HepG2 (cell line): ENCODE measurements around the gene SRP14. TPM values are rescaled to one million over a fixed set of nuclear protein-coding genes. Genes with fewer than 3 reads are reported as not detected.

ENCODE experiments used
- HDAC2 ChIP-seq: sonication (generic); formaldehyde crosslinking; IDR thresholded peaks from 2 replicates; pipeline ENCODE4 v1.4.0; 2020; ENCODE audit warnings: missing genetic modification reagents
- NCOR1 ChIP-seq: fragments of 200-600 bp; sonication (generic); IDR thresholded peaks from 2 replicates; pipeline ENCODE4 v1.7.0; 2017; ENCODE audit warnings: antibody characterized with exemption, low read length, borderline replicate concordance
- REXO4 ChIP-seq: sonication (generic); formaldehyde crosslinking; IDR thresholded peaks from 2 replicates; pipeline ENCODE4 v1.8.0; 2022; ENCODE audit warnings: missing genetic modification reagents, mild to moderate bottlenecking, borderline replicate concordance
- RNF2 ChIP-seq: fragments of 450-650 bp; conservative IDR thresholded peaks from 2 replicates; pipeline ENCODE4 v1.6.1; 2016; ENCODE audit warnings: low read depth
- SP2 ChIP-seq: sonication (generic); formaldehyde crosslinking; IDR thresholded peaks from 2 replicates; pipeline ENCODE4 v1.5.1; 2020; ENCODE audit warnings: mild to moderate bottlenecking, missing genetic modification reagents
- SRSF9 ChIP-seq: fragments of 200-400 bp; formaldehyde crosslinking; IDR thresholded peaks from 2 replicates; pipeline ENCODE4 v1.6.1; 2018; ENCODE audit warnings: borderline replicate concordance, mild to moderate bottlenecking, low read depth, low read length; ENCODE audit not compliant: insufficient read depth, poor library complexity, severe bottlenecking
- TAF15 ChIP-seq: fragments of 200-400 bp; formaldehyde crosslinking; IDR thresholded peaks from one replicate; pipeline ENCODE4 v1.6.1; 2018; ENCODE audit warnings: mild to moderate bottlenecking, low read depth, low read length; ENCODE audit not compliant: poor library complexity, severe bottlenecking
- YEATS4 ChIP-seq: sonication (generic); formaldehyde crosslinking; IDR thresholded peaks from 2 replicates; pipeline ENCODE4 v1.4.0; 2020; ENCODE audit warnings: missing genetic modification reagents, borderline replicate concordance
- ZNF230 ChIP-seq: sonication (generic); formaldehyde crosslinking; IDR thresholded peaks from 2 replicates; pipeline ENCODE4 v1.4.0; 2020; ENCODE audit warnings: mild to moderate bottlenecking, missing genetic modification reagents
- ZNF552 ChIP-seq: sonication (generic); formaldehyde crosslinking; IDR thresholded peaks from 2 replicates; pipeline ENCODE4 v1.9.0; 2022; ENCODE audit warnings: missing genetic modification reagents, mild to moderate bottlenecking, borderline replicate concordance
- ZNF768 ChIP-seq: sonication (generic); formaldehyde crosslinking; IDR thresholded peaks from 2 replicates; pipeline ENCODE4 v1.4.0; 2020; ENCODE audit warnings: missing genetic modification reagents
- polyA plus RNA-seq, 8 experiments: library from polyadenylated mRNA; depleted of rRNA in 3 of 8; stranded (reverse) in 7 of 8; unstranded in 1 of 8; fragments of >200 nt; fragmentation: Illumina TruSeq in 4 of 8; extraction: Trizol in 4 of 8; gene quantifications; 2 replicates each; pipeline versions ENCODE4 v1.2.1 to v1.2.3, GENCODE V29; 2011 to 2016; ENCODE audit warnings: low read depth in 4 of 8, missing spikeins in 1 of 8, mixed read lengths in 1 of 8; ENCODE audit not compliant: insufficient read depth in 1 of 8
- total RNA-seq, 5 experiments: library from RNA; depleted of rRNA; stranded (reverse); fragments of >200 nt; fragmentation: Illumina TruSeq; extraction: Trizol; gene quantifications; 2 replicates each; pipeline ENCODE4 v1.2.3, GENCODE V29; 2016; ENCODE audit warnings: low read depth in 1 of 5
- TF ChIP-seq, protein P1 (sequence below): sonication (generic); formaldehyde crosslinking; conservative IDR thresholded peaks from 2 replicates; pipeline ENCODE4 v1.4.0; 2020; ENCODE audit warnings: mild to moderate bottlenecking, missing genetic modification reagents, moderate library complexity
- TF ChIP-seq, protein P2 (sequence below): sonication (generic); formaldehyde crosslinking; IDR thresholded peaks from 2 replicates; pipeline ENCODE4 v1.5.0; 2020; ENCODE audit warnings: mild to moderate bottlenecking, missing genetic modification reagents, borderline replicate concordance

The SRP14 gene
- total and polyA plus RNA-seq, 2 of the 13 experiments (the other 11 are each of a cell fraction or from before 2014, with no cell fraction given), result 208 to 356 TPM

DNA sequence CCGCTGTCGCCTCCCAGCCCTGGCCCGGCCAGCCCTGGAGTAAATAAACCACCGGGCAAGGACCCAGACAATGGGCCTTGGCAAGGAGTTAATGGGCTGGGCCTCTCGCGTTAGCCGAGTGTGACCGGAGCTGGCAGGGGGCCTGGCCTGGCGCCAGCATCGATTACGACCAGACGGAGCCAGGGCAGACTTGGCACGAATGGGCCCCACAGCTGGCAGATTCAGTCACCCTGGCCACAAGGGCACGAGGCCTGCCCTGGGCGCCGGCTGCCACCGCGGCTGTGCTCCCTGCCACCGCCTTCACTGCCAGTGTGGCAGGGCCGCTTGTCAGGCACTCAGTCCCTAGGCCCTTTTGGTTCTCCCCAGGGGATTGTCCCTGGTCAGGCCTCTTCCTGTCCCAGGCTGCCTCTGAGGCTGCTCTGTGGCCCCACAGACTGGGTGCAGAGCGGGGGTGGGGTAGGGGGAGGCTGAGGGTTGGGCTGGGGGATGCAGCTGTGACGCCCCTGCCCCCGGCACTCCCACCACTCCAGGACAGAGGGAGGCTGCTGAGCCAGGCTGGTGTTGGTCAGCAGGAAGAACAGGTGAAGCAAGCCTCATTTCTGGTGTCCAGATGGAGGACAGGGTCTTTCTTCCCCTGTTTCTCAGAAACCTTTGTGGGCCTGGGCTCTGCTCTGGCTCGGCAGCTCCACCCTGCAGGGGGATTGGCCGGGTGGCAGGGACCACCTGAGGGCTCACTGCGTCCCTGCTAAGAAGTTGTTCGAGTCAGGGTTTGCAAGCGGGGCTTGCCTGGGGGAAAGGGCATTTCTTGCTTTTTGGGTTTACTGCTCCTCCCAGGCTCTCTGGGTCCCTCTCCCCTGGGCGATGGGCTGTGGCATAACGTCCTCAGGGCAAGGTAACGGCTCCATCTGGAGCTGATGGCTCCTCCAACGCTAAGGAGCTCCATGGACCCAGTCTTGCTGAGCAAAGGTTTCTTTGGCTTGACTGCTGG is 30.5 kb upstream of the SRP14 start (continued):
- TF ChIP-seq, protein P1, sequence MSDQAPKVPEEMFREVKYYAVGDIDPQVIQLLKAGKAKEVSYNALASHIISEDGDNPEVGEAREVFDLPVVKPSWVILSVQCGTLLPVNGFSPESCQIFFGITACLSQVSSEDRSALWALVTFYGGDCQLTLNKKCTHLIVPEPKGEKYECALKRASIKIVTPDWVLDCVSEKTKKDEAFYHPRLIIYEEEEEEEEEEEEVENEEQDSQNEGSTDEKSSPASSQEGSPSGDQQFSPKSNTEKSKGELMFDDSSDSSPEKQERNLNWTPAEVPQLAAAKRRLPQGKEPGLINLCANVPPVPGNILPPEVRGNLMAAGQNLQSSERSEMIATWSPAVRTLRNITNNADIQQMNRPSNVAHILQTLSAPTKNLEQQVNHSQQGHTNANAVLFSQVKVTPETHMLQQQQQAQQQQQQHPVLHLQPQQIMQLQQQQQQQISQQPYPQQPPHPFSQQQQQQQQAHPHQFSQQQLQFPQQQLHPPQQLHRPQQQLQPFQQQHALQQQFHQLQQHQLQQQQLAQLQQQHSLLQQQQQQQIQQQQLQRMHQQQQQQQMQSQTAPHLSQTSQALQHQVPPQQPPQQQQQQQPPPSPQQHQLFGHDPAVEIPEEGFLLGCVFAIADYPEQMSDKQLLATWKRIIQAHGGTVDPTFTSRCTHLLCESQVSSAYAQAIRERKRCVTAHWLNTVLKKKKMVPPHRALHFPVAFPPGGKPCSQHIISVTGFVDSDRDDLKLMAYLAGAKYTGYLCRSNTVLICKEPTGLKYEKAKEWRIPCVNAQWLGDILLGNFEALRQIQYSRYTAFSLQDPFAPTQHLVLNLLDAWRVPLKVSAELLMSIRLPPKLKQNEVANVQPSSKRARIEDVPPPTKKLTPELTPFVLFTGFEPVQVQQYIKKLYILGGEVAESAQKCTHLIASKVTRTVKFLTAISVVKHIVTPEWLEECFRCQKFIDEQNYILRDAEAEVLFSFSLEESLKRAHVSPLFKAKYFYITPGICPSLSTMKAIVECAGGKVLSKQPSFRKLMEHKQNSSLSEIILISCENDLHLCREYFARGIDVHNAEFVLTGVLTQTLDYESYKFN (CRISPR knock-in tag), result no peak; the same call in 1 of the 2 replicates
- TF ChIP-seq HDAC2 (peak; percentile 52), TAF15 (no peak), ZNF768 (CRISPR knock-in tag) (peak; percentile 23; the same call in 1 of the 2 replicates), SRSF9 (no peak), SP2 (CRISPR knock-in tag) (no peak), RNF2 (no peak), NCOR1 (peak; percentile 29; the same call in 1 of the 2 replicates), ZNF552 (CRISPR knock-in tag) (no peak), ZNF230 (CRISPR knock-in tag) (no peak), YEATS4 (CRISPR knock-in tag) (no peak), REXO4 (CRISPR knock-in tag) (no peak)
- TF ChIP-seq, protein P2, sequence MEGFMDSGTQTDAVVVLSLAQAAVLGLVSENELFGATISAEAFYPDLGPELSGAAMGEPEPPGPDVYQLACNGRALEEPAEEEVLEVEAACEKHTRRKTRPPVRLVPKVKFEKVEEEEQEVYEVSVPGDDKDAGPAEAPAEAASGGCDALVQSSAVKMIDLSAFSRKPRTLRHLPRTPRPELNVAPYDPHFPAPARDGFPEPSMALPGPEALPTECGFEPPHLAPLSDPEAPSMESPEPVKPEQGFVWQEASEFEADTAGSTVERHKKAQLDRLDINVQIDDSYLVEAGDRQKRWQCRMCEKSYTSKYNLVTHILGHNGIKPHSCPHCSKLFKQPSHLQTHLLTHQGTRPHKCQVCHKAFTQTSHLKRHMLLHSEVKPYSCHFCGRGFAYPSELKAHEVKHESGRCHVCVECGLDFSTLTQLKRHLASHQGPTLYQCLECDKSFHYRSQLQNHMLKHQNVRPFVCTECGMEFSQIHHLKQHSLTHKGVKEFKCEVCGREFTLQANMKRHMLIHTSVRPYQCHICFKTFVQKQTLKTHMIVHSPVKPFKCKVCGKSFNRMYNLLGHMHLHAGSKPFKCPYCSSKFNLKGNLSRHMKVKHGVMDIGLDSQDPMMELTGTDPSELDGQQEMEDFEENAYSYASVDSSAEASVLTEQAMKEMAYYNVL (CRISPR knock-in tag), result 0 out of 2 replicates have a peak, but pooled peaks have one; percentile 33
